Cardiac septum (tissue), 1 donor: ENCODE results near the gene AKR1C2. TPM values are rescaled to one million over a fixed set of nuclear protein-coding genes. Genes with fewer than 3 reads are reported as not detected.
"Not testable (repeated sequence)": the region's sequence is repeated elsewhere in the genome, so short reads cannot be mapped to it uniquely, and the experiment has no call there.

Source experiments
- DNase-seq: peaks from one replicate; pipeline ENCODE4 v3.0.0-alpha.2; 2020; ENCODE audit warnings: low spot score
- intact Hi-C: fragments of 100-400 bp; cut with DNase I; formaldehyde crosslinking; loops from one replicate; pipeline ENCODE4 v1.14.0; 2022
- total RNA-seq: library from RNA; stranded (reverse); fragmentation: NEBNext Ultra II Directional; extraction: Animal tissue kit (Norgen Biotek cat#: 25700); gene quantifications from one replicate; pipeline ENCODE4 v1.2.1, GENCODE V29; 2021
- donor health status: DM: no; HTN: no; CAD: no.

The AKR1C2 gene
- total RNA-seq, 1 donor from 2014 or later, result 8.5 TPM

- intact Hi-C loops, DNase-seq: not testable (repeated sequence)
Observed at GRCh38 chr10:4967189-4967588, 36.5 kb downstream of the AKR1C2 start.

- intact Hi-C loops, result not testable (repeated sequence)
Observed at GRCh38 chr10:4965763-4966162, 37.9 kb downstream of the AKR1C2 start.

DNA sequence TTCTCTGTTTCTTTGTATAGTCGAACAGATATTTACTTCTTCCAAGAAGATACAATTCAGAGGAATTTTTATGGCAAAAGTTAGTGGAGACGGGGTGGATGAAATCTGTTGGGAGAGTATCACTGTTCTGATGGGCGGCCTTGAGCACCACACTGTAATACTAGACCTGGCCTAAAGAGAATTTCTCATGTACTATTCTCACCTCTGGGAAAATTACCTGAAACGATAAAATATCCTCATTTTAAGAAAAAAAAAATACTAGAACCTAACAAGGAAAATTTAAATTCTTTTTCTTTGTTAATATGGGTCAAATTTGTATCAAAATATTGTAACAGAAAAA lies 39.9 kb downstream of the AKR1C2 start:
- DNase-seq, result not testable (repeated sequence)

More at GRCh38 chr10:4965763-4966162, 37.9 kb downstream of the AKR1C2 start:
- DNase-seq, result not testable (repeated sequence)

DNA sequence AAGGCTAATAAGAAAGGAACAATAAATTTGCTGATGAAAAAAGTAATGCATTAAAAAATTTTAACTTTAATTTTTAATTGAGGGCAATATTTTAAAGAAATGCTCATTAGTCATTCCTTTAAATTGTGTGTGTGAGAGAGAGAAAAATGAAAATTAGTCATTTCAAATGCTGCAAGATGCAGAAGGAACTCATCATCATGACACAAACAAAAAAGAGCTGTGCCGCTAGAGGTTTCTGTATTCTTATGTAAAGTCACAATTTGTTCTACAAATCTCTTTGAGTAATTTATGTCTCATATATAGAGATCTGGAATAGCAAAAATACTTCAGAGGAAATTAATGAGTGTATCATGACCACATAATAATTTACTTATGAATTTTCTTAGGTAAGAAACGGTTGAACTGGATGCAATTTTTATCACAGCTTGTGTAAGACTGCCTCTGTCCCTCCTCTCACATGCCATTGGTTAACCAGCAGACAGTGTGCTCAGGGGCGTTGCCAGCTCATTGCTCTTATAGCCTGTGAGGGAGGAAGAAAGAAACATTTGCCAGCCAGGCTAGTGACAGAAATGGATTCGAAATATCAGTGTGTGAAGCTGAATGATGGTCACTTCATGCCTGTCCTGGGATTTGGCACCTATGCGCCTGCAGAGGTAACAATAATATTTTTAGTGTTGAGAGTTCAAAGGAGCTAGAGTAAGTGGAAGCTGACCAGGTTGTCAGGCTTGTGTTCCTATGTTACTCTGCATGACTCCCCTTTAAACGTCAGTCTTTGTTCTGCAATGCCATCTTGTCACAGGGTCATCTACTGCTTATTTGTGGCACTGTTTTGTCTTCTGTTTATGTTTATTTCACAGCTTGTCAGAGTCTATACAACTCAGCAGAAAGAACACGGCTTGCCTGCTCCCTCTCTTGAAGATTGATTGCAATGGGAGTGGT lies 40.5 kb downstream of the AKR1C2 start, which contains the start of gene AKR1C1:
Gene AKR1C1 (plus strand): TSS at position 540 of the 939 bp plus-strand sequence. CDS start 30 bp downstream, at position 570.
- DNase-seq, intact Hi-C loops: not testable (repeated sequence)

More for the DNA sequence above, 39.9 kb downstream of the AKR1C2 start:
- intact Hi-C loops, result not testable (repeated sequence)

- intact Hi-C loops, DNase-seq: not testable (repeated sequence)
Observed at GRCh38 chr10:4962308-4962707, 41.3 kb downstream of the AKR1C2 start.

DNA sequence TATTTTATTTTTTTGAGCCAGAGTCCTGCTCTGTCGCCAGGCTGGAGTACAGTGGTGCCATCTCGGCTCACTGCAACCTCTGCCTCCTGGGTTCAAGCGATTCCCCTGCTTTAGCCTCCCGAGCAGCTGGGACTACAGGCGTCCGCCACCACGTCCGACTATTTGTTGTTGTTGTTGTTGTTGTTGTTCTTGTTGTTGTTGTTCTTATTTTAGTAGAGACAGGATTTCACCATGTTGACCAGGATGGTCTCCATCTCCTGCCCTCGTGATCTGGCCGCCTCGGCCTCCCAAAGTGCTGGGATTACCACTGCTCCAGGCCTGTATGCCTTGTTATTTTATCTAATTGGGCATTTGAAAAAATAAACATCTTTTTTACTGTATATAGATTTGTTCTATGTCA lies 42.1 kb downstream of the AKR1C2 start:
- DNase-seq, intact Hi-C loops: not testable (repeated sequence)

- DNase-seq, intact Hi-C loops: not testable (repeated sequence)
Observed at GRCh38 chr10:4956955-4957645, 46.6 kb downstream of the AKR1C2 start.

- DNase-seq, intact Hi-C loops: not testable (repeated sequence)
Observed at GRCh38 chr10:4956088-4956487, 47.6 kb downstream of the AKR1C2 start.

DNA sequence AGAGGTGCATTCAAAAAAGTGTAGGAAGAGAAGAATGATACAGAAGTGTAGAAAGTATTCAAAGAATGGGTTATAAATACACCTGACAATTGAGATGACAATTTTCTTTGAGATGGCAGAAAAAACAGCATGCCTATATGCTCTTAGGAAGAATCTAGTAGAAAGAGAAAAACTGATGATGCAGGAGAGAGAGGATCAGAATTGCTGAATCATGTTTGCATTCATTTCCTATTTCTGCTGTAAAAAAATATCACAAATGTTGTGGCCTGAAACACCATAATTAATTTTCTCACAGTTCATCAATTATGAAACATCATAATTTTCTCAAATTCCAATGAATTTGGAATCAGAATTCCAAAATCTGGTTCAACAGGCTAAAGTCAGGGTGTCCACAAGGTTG lies 50.3 kb downstream of the AKR1C2 start:
- no peak for DNase-seq
- intact Hi-C loops, result no loop called here

DNA sequence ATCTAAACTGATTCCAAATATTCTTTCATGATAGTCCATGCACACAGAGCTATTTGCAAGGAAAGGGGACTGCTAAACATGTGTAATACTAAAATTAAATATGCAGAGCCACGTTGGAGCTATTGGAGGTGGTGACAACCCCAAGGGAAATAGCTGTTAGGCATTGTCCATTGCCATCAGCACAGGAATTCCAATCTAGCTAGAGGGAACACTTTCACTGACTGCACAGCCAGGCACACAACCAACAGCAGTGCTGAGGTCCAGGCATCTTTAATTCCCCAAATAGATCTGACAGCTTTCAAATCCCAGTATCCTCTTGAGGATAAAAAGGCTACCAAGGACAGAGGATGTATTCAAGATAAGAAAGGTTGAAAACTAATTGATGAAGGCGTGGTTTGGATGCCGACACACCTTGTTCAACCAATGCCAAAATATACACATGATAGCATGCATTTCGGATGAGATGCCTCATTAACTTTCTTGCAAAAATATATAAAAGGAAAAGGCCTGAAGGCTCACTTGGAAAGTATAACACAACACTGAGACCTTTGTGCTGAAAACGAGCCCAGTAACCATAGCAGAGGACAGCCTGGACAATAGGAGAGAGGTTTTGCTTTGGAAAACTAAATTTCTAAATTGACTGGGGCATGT lies 52.0 kb downstream of the AKR1C2 start:
- intact Hi-C loops, DNase-seq: not testable (repeated sequence)

- no peak for DNase-seq
- intact Hi-C loops, result loop anchor here (5.0 kb wide), 1 partner anchor 96 kb away; no protein-coding TSS in a partner anchor
Observed at GRCh38 chr10:4947635-4948596, 55.7 kb downstream of the AKR1C2 start.

- intact Hi-C loops, result loop anchor here (5.0 kb wide), 1 partner anchor 95 kb away; no protein-coding TSS in a partner anchor
Observed at GRCh38 chr10:4947039-4947634, 56.5 kb downstream of the AKR1C2 start.

DNA sequence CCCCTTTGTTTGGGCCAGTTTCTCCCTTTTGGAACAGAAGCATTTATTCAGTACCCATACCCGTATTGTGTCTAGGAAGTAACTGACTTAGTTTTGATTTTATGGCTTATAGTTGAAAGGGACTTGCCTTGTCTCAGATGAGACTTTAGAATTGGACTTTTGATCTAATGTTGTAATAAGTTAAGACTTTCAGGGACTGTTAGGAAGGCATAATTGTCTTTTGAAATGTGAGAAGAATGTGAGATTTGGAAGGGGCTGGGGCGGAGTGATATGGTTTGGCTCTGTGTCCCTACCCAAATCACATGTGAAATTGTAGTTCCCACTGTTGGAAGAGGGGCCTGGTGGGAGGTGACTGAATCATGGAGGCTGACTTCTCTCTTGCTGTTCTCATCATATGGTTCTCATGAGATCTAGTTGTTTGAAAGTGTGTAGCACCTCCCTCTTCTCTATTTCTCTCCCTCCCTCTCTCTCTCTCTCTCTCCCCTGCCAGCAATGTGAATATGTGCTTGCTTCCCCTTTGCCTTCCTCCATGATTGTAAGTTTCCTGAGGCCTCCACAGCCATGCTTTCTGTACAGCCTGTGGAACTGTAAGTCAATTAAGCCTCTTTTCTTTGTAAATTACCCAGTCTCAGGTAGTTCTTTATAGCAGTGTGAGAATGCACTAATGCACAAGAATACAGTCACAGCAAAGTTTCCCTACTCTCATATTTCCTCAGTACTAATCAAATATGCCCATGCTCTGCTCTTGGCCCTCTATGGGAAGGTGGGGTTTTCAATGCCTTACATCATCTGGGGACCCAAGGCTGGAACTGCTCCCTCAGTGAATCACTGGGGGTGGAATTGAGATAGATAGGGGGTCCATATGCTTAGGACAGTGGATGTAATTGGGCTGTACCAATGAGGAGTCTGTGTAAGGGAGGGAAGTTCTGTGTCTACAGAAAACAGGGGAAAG lies 57.6 kb downstream of the AKR1C2 start:
- intact Hi-C loops, result loop anchor here (5.0 kb wide), 1 partner anchor 94 kb away; no protein-coding TSS in a partner anchor

More at GRCh38 chr10:4947039-4947634, 56.5 kb downstream of the AKR1C2 start:
- no peak for DNase-seq

DNA sequence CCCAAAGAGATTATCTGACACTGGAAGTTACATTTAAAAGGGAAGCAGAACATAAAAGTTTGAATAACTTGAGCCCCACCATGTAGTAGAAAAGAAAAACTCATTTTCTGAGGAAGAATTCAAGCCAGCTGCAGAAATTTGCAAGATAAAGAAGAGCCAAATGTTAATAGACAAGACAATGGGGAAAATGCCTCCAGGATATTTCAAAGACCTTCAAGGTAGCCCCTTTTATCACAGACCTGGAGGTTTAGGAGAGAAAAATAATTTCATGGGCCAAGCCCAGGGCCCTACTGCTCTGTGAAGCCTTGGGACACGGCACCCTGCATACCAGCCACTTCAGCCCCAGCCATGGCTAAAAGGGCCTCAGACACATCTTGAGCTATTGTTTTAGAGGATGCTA lies 58.8 kb downstream of the AKR1C2 start:
- intact Hi-C loops, result loop anchor here (5.0 kb wide), 1 partner anchor 93 kb away; no protein-coding TSS in a partner anchor
- DNase-seq, result no peak

More for the DNA sequence above, 57.6 kb downstream of the AKR1C2 start:
- DNase-seq, result no peak

- intact Hi-C loops, result no loop called here
- no peak for DNase-seq
Observed at GRCh38 chr10:4943821-4944220, 59.8 kb downstream of the AKR1C2 start.

DNA sequence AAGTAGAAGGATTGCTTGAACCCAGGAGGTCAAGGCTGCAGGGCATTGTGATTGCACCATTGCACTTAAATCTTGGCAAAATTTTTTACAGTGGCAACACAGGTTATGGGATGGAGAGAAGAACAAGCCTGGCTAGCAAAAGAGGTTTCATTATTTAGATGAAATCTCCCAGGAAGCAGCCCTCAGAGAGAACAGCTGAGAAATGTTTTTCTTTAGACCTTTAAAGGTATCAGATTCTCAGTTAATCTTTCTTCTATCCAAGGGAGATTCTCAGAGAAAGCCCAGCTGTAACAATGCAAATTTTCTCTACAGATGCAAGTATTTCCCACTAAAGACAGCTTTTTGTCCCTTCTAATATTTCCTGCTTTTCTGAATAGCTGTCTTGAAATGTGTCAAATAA lies 60.2 kb downstream of the AKR1C2 start:
- intact Hi-C loops, DNase-seq: not testable (repeated sequence)

GRCh38 chr10:4942931-4943330 lies 60.7 kb downstream of the AKR1C2 start:
- intact Hi-C loops, DNase-seq: not testable (repeated sequence)
